ENCODE measurements around the gene PKDREJ.
"Not testable (repeated sequence)": the region's sequence is repeated elsewhere in the genome, so short reads cannot be mapped to it uniquely, and the experiment has no call there.

PKDREJ gene

GRCh38 chr22:46263216-46263590 is at the start of gene PKDREJ:
TSS of gene PKDREJ (minus strand) at chr22:46263343. CDS start at chr22:46263322, 21 bp downstream.
- DNase-seq (ENCODE audit: low spot score): no peak

- DNase-seq (ENCODE audit: low spot score): not testable (repeated sequence)
These were observed 49.7 kb upstream of the PKDREJ start for GRCh38 chr22:46312848-46313247.

- no peak for DNase-seq (ENCODE audit: low spot score)
These were observed 48.9 kb upstream of the PKDREJ start for GRCh38 chr22:46312056-46312455.

- DNase-seq (ENCODE audit: low spot score): no peak
These were observed 46.5 kb upstream of the PKDREJ start for GRCh38 chr22:46309526-46310085.

GRCh38 chr22:46308283-46308988 is 45.3 kb upstream of the PKDREJ start:
- DNase-seq (ENCODE audit: low spot score): no peak

- DNase-seq (ENCODE audit: low spot score): no peak
These were observed 40.3 kb upstream of the PKDREJ start for GRCh38 chr22:46303347-46303965.

GRCh38 chr22:46300491-46300890 is 37.3 kb upstream of the PKDREJ start:
- DNase-seq (ENCODE audit: low spot score): no peak

GRCh38 chr22:46299101-46299500 is 36.0 kb upstream of the PKDREJ start:
- no peak for DNase-seq (ENCODE audit: low spot score)

- DNase-seq (ENCODE audit: low spot score): peak; percentile 48
These were observed 34.1 kb upstream of the PKDREJ start for GRCh38 chr22:46297151-46297812.

GRCh38 chr22:46296257-46297150 is 33.4 kb upstream of the PKDREJ start, which contains the start of gene GTSE1:
TSS of gene GTSE1 (plus strand) at chr22:46296870. CDS start at chr22:46297401, 531 bp downstream.
- DNase-seq (ENCODE audit: low spot score): peak; percentile 100

GRCh38 chr22:46295277-46295971 is 32.3 kb upstream of the PKDREJ start:
- DNase-seq (ENCODE audit: low spot score): no peak

- DNase-seq (ENCODE audit: low spot score): no peak
These were observed 31.6 kb upstream of the PKDREJ start for GRCh38 chr22:46294784-46295183.

- DNase-seq (ENCODE audit: low spot score): no peak
These were observed 30.6 kb upstream of the PKDREJ start for GRCh38 chr22:46293577-46294260.

- DNase-seq (ENCODE audit: low spot score): no peak
These were observed 29.6 kb upstream of the PKDREJ start for GRCh38 chr22:46292732-46293131.

- no peak for DNase-seq (ENCODE audit: low spot score)
These were observed 29.0 kb upstream of the PKDREJ start for GRCh38 chr22:46292173-46292572.

- DNase-seq (ENCODE audit: low spot score): no peak
These were observed 28.0 kb upstream of the PKDREJ start for GRCh38 chr22:46290843-46291785.

GRCh38 chr22:46290121-46290842 is 27.1 kb upstream of the PKDREJ start:
- DNase-seq (ENCODE audit: low spot score): no peak

GRCh38 chr22:46289244-46289891 is 26.2 kb upstream of the PKDREJ start:
- DNase-seq (ENCODE audit: low spot score): no peak
